H1 (cell line): Measurements from ENCODE around the gene NR3C2. TPM values are rescaled to one million over a fixed set of nuclear protein-coding genes. Genes with fewer than 3 reads are reported as not detected.

Source experiments
- ATF2 ChIP-seq: IDR thresholded peaks from 2 replicates; pipeline ENCODE4 v1.6.1; 2012; ENCODE audit warnings: low read length, inconsistent platforms
- MAFK ChIP-seq: IDR thresholded peaks from 2 replicates; pipeline ENCODE4 v1.6.1; 2012; ENCODE audit warnings: low read depth, mild to moderate bottlenecking, improper control_type of control experiment, low read length
- NANOG ChIP-seq: IDR thresholded peaks from 2 replicates; pipeline ENCODE4 v1.6.1; 2011; ENCODE audit warnings: low read length, low read depth, mild to moderate bottlenecking, inconsistent platforms; ENCODE audit not compliant: insufficient read depth, poor library complexity, severe bottlenecking
- PHF8 ChIP-seq: fragments of 200-600 bp; sonication (generic); conservative IDR thresholded peaks from 2 replicates; pipeline ENCODE4 v1.7.1; 2012; ENCODE audit warnings: low read depth, mild to moderate bottlenecking, inconsistent platforms, low read length, moderate library complexity
- RNF2 ChIP-seq: fragments of 200-900, 300-1000 bp; sonication (generic); IDR thresholded peaks from 2 replicates; pipeline ENCODE4 v1.7.1; 2016; ENCODE audit warnings: borderline replicate concordance, low read depth, mild to moderate bottlenecking, antibody characterized with exemption, low read length; ENCODE audit not compliant: poor library complexity, severe bottlenecking; ENCODE audit errors: missing control alignments
- SRF ChIP-seq: IDR thresholded peaks from 2 replicates; pipeline ENCODE4 v1.6.1; 2011; ENCODE audit warnings: mild to moderate bottlenecking, low read depth, low read length, moderate library complexity
- polyA plus RNA-seq, 7 experiments: library from polyadenylated mRNA; depleted of rRNA in 3 of 7; stranded (reverse) in 5 of 7; unstranded in 2 of 7; fragments of >200 nt in 5 of 7; fragments of 200-250 nt in 2 of 7; gene quantifications; 1 replicate in 5 of 7; 2 replicates in 1 of 7; 4 replicates in 1 of 7; pipeline versions ENCODE4 v1.2.1 to v1.2.3, GENCODE V29; 2011 to 2013; ENCODE audit warnings: missing spikeins in 2 of 7, mixed read lengths in 2 of 7
- total RNA-seq: library from RNA; stranded (reverse); fragmentation: NEBNext Ultra II Directional; extraction: Animal tissue kit (Norgen Biotek cat#: 25700); gene quantifications from 2 replicates; pipeline ENCODE4 v1.2.1, GENCODE V29; 2021
- TF ChIP-seq, protein P1 (sequence below): fragments of 300-600 bp; sonication (generic); IDR thresholded peaks from 2 replicates; pipeline ENCODE4 v1.7.1; 2012; ENCODE audit warnings: low read length, moderate library complexity, mild to moderate bottlenecking, inconsistent platforms; ENCODE audit not compliant: insufficient replicate concordance

Gene NR3C2
- total and polyA plus RNA-seq, 2 of the 8 experiments (the other 6 are each of a cell fraction or from before 2014, with no cell fraction given): 0.80 to 3.9 TPM

DNA sequence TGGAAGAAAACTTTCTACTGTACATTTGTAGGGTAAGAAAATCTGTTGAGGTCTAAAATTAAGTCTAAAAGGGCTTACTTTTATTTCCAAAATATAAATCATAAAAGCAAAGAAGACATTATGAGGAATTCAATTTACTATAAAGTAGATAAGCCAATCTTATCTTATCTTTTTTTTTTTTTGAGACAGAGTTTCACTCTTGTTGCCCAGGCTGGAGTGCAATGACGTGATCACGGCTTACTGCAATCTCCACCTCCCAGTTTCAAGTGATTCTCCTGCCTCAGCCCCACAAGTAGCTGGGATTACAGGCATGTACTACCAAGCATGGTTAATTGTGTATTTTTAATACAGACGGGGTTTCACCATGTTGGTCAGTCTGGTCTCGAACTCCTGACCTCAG, 166.9 kb downstream of the NR3C2 start (continued):
- TF ChIP-seq ATF2 (no peak), NANOG (no peak), RNF2 (no peak), SRF (no peak), PHF8 (no peak), MAFK (no peak)
- TF ChIP-seq, protein P1, sequence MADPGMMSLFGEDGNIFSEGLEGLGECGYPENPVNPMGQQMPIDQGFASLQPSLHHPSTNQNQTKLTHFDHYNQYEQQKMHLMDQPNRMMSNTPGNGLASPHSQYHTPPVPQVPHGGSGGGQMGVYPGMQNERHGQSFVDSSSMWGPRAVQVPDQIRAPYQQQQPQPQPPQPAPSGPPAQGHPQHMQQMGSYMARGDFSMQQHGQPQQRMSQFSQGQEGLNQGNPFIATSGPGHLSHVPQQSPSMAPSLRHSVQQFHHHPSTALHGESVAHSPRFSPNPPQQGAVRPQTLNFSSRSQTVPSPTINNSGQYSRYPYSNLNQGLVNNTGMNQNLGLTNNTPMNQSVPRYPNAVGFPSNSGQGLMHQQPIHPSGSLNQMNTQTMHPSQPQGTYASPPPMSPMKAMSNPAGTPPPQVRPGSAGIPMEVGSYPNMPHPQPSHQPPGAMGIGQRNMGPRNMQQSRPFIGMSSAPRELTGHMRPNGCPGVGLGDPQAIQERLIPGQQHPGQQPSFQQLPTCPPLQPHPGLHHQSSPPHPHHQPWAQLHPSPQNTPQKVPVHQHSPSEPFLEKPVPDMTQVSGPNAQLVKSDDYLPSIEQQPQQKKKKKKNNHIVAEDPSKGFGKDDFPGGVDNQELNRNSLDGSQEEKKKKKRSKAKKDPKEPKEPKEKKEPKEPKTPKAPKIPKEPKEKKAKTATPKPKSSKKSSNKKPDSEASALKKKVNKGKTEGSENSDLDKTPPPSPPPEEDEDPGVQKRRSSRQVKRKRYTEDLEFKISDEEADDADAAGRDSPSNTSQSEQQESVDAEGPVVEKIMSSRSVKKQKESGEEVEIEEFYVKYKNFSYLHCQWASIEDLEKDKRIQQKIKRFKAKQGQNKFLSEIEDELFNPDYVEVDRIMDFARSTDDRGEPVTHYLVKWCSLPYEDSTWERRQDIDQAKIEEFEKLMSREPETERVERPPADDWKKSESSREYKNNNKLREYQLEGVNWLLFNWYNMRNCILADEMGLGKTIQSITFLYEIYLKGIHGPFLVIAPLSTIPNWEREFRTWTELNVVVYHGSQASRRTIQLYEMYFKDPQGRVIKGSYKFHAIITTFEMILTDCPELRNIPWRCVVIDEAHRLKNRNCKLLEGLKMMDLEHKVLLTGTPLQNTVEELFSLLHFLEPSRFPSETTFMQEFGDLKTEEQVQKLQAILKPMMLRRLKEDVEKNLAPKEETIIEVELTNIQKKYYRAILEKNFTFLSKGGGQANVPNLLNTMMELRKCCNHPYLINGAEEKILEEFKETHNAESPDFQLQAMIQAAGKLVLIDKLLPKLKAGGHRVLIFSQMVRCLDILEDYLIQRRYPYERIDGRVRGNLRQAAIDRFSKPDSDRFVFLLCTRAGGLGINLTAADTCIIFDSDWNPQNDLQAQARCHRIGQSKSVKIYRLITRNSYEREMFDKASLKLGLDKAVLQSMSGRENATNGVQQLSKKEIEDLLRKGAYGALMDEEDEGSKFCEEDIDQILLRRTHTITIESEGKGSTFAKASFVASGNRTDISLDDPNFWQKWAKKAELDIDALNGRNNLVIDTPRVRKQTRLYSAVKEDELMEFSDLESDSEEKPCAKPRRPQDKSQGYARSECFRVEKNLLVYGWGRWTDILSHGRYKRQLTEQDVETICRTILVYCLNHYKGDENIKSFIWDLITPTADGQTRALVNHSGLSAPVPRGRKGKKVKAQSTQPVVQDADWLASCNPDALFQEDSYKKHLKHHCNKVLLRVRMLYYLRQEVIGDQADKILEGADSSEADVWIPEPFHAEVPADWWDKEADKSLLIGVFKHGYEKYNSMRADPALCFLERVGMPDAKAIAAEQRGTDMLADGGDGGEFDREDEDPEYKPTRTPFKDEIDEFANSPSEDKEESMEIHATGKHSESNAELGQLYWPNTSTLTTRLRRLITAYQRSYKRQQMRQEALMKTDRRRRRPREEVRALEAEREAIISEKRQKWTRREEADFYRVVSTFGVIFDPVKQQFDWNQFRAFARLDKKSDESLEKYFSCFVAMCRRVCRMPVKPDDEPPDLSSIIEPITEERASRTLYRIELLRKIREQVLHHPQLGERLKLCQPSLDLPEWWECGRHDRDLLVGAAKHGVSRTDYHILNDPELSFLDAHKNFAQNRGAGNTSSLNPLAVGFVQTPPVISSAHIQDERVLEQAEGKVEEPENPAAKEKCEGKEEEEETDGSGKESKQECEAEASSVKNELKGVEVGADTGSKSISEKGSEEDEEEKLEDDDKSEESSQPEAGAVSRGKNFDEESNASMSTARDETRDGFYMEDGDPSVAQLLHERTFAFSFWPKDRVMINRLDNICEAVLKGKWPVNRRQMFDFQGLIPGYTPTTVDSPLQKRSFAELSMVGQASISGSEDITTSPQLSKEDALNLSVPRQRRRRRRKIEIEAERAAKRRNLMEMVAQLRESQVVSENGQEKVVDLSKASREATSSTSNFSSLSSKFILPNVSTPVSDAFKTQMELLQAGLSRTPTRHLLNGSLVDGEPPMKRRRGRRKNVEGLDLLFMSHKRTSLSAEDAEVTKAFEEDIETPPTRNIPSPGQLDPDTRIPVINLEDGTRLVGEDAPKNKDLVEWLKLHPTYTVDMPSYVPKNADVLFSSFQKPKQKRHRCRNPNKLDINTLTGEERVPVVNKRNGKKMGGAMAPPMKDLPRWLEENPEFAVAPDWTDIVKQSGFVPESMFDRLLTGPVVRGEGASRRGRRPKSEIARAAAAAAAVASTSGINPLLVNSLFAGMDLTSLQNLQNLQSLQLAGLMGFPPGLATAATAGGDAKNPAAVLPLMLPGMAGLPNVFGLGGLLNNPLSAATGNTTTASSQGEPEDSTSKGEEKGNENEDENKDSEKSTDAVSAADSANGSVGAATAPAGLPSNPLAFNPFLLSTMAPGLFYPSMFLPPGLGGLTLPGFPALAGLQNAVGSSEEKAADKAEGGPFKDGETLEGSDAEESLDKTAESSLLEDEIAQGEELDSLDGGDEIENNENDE: no peak
